ENCODE measurements around the gene SLC25A18.
A peak's percentile ranks its signal among the peaks of the same experiment; 100 is the strongest.

The SLC25A18 gene

DNA sequence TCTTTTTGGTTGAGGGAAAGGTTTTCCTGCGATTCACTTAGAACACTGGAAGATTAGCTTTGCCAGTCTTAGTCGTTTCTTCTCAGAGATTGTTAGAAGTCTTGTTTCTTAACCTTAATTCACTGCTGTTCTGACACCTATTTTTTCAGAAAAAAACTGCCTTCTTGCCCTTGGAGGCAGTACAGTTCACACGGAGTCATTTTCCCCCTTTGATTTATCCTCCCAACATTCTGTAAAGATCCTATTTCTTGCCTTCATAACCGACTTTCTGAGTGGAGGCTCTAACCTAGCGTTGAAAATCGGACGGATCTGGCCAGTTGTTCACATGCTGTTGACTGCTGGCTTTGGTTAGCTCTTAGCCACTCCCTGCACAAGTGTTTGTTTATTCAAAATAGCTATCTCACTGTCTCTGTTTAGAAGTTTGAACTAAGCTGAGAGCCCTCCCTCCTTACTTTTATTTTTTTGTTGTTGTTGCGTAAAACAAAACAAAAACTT lies 76.0 kb downstream of the SLC25A18 start:
- Histone ChIP-seq H3K9ac (ENCODE audit: low read length) (peak overlapping the region; percentile 98), H3K27me3 (replicated peaks; ENCODE audit: insufficient read depth, low read length) (no peaks in the 10 kb centered on the region), H3K27ac (ENCODE audit: low read length) (peak overlapping the region; percentile 82), H3K9me2 (replicated peaks; ENCODE audit: insufficient read depth, low read length) (no peaks in the 10 kb centered on the region), H3K4me1 (ENCODE audit: low read length) (peaks cover 9% of the 10 kb centered on the region; the same call in 1 of the 2 replicates), H4K20me1 (ENCODE audit: insufficient read depth, low read length) (no peaks in the 10 kb centered on the region), H3K9me3 (replicated peaks; ENCODE audit: insufficient read depth, low read length) (no peaks in the 10 kb centered on the region), H3K79me2 (ENCODE audit: low read length) (peaks cover 31% of the 10 kb centered on the region), H2AFZ (ENCODE audit: low read length) (peak overlapping the region; percentile 72), H3K4me3 (ENCODE audit: low read length) (peak overlapping the region; percentile 87), H3F3A (ENCODE audit: insufficient read depth, low read length) (peaks cover 18% of the 10 kb centered on the region), H3K36me3 (replicated peaks; ENCODE audit: insufficient read depth, low read length) (no peaks in the 10 kb centered on the region), H3K4me2 (ENCODE audit: low read depth, low read length) (peak overlapping the region; percentile 61)
- TF ChIP-seq EZH2phosphoT487 (IDR thresholded peaks at IDR 0.05; ENCODE audit: low read length) (no peak), EZH2 (optimal IDR thresholded peaks at IDR 0.05; ENCODE audit: low read depth, low read length) (no peak)
- TF ChIP-seq, protein P1, sequence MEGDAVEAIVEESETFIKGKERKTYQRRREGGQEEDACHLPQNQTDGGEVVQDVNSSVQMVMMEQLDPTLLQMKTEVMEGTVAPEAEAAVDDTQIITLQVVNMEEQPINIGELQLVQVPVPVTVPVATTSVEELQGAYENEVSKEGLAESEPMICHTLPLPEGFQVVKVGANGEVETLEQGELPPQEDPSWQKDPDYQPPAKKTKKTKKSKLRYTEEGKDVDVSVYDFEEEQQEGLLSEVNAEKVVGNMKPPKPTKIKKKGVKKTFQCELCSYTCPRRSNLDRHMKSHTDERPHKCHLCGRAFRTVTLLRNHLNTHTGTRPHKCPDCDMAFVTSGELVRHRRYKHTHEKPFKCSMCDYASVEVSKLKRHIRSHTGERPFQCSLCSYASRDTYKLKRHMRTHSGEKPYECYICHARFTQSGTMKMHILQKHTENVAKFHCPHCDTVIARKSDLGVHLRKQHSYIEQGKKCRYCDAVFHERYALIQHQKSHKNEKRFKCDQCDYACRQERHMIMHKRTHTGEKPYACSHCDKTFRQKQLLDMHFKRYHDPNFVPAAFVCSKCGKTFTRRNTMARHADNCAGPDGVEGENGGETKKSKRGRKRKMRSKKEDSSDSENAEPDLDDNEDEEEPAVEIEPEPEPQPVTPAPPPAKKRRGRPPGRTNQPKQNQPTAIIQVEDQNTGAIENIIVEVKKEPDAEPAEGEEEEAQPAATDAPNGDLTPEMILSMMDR (IDR thresholded peaks at IDR 0.05; ENCODE audit: low read length) = no peak
- peak; percentile 64 for DNase-seq

Data from MM.1S (cell line).